SK-N-SH (cell line): ENCODE results near the gene SCD5. TPM values are rescaled to one million over a fixed set of nuclear protein-coding genes. Genes with fewer than 3 reads are reported as not detected.

Source experiments
- CTCF ChIA-PET: fragments of 300-600, 350-600 bp; formaldehyde crosslinking; extraction: SDS; loops from one replicate; lab custom pipeline; 2021; lab: Yijun Ruan, JAX
- POLR2A ChIA-PET: fragments of 350-600 bp; sonication (Branson Sonifier 250); formaldehyde crosslinking; extraction: SDS; loops from one replicate; lab custom pipeline; 2020; ENCODE audit warnings: antibody characterized with exemption, inconsistent platforms; lab: Yijun Ruan, JAX
- DNase-seq: peaks from one replicate; pipeline ENCODE4 v3.0.0; 2012
- H2AFZ ChIP-seq: fragments of 200-600 bp; sonication (generic); 2 replicates; pipeline ENCODE4 v1.8.1; 2016; ENCODE audit warnings: antibody characterized with exemption, mild to moderate bottlenecking, low read depth
- H3F3A ChIP-seq: fragments of 200-600 bp; sonication (generic); replicated peaks from 2 replicates; pipeline ENCODE3; 2016; ENCODE audit warnings: antibody characterized with exemption, mild to moderate bottlenecking; ENCODE audit not compliant: insufficient read depth
- H3K27ac ChIP-seq, 2 experiments: fragments of 200-500 bp in 1 of 2; fragments of 200-600 bp in 1 of 2; sonication (Bioruptor generic) in 1 of 2; sonication (generic), shearing (Covaris generic) in 1 of 2; 2 replicates each; pipeline versions ENCODE4 v1.5.1 to v1.6.1; 2014 to 2016; ENCODE audit warnings: low read depth in 2 of 2, inconsistent platforms in 1 of 2, low read length in 1 of 2, mild to moderate bottlenecking in 1 of 2, mixed read lengths in 1 of 2
- H3K27me3 ChIP-seq: fragments of 200-600 bp; sonication (generic), shearing (Covaris generic); 2 replicates; pipeline ENCODE4 v1.6.1; 2016; ENCODE audit warnings: mixed run types; ENCODE audit not compliant: insufficient read depth
- H3K36me3 ChIP-seq, 2 experiments: fragments of 200-500 bp in 1 of 2; fragments of 200-600 bp in 1 of 2; sonication (Bioruptor generic) in 1 of 2; sonication (generic) in 1 of 2; replicated peaks in 1 of 2; 2 replicates each; pipeline versions ENCODE3 to v1.5.1; 2014 to 2016; ENCODE audit warnings: low read length in 1 of 2, mild to moderate bottlenecking in 1 of 2; ENCODE audit not compliant: insufficient read depth in 2 of 2, control insufficient read depth in 1 of 2
- H3K4me1 ChIP-seq, 2 experiments: fragments of 200-500 bp in 1 of 2; fragments of 200-600 bp in 1 of 2; sonication (Bioruptor generic) in 1 of 2; sonication (generic), shearing (Covaris generic) in 1 of 2; 2 replicates each; pipeline versions ENCODE4 v1.5.1 to v1.6.1; 2014 to 2016; ENCODE audit warnings: low read depth in 1 of 2, low read length in 1 of 2, mixed run types in 1 of 2; ENCODE audit not compliant: insufficient read depth in 2 of 2, control insufficient read depth in 1 of 2
- H3K4me2 ChIP-seq: fragments of 200-600 bp; sonication (generic), shearing (Covaris generic); 2 replicates; pipeline ENCODE4 v1.6.1; 2017; ENCODE audit warnings: mixed run types
- H3K4me3 ChIP-seq, 2 experiments: fragments of 200-500 bp in 1 of 2; fragments of 200-600 bp in 1 of 2; sonication (Bioruptor generic) in 1 of 2; sonication (generic), shearing (Covaris generic) in 1 of 2; 2 replicates each; pipeline versions ENCODE4 v1.5.1 to v1.8.1; 2014 to 2016; ENCODE audit warnings: low read depth in 2 of 2, inconsistent platforms in 1 of 2, low read length in 1 of 2, mild to moderate bottlenecking in 1 of 2, mixed read lengths in 1 of 2, moderate library complexity in 1 of 2
- H3K79me2 ChIP-seq: fragments of 200-600 bp; sonication (generic); 2 replicates; pipeline ENCODE4 v1.8.1; 2017; ENCODE audit warnings: mild to moderate bottlenecking; ENCODE audit not compliant: insufficient read depth
- H3K9ac ChIP-seq: fragments of 200-600 bp; sonication (generic); 2 replicates; pipeline ENCODE4 v1.6.1; 2017; ENCODE audit warnings: mixed run types
- H3K9me2 ChIP-seq: fragments of 200-600 bp; sonication (generic); 2 replicates; pipeline ENCODE4 v1.6.1; 2017; ENCODE audit warnings: mixed run types
- H3K9me3 ChIP-seq: fragments of 200-600 bp; sonication (generic); 2 replicates; pipeline ENCODE4 v1.6.1; 2017; ENCODE audit warnings: mixed run types, mild to moderate bottlenecking, moderate library complexity
- H4K20me1 ChIP-seq: fragments of 200-600 bp; sonication (generic); 2 replicates; pipeline ENCODE4 v1.6.1; 2017; ENCODE audit warnings: mild to moderate bottlenecking, mixed run types; ENCODE audit not compliant: insufficient read depth
- CTCF ChIP-seq: fragments of 200-600 bp; sonication (generic); IDR thresholded peaks from 2 replicates; pipeline ENCODE4 v1.6.1; 2017; ENCODE audit warnings: antibody characterized with exemption, mild to moderate bottlenecking, moderate library complexity
- EP300 ChIP-seq, 2 experiments: IDR thresholded peaks; 2 replicates each; pipeline versions ENCODE4 v1.4.0 to v1.6.1; 2012; ENCODE audit warnings: borderline replicate concordance in 1 of 2, low read depth in 1 of 2, low read length in 1 of 2
- EZH2phosphoT487 ChIP-seq: fragments of 200-600 bp; sonication (generic); IDR thresholded peaks from 2 replicates; pipeline ENCODE4 v1.6.1; 2017; ENCODE audit warnings: low read depth, mixed run types, mild to moderate bottlenecking, antibody characterized with exemption, moderate library complexity, borderline replicate concordance
- FOSL2 ChIP-seq: IDR thresholded peaks from 2 replicates; pipeline ENCODE4 v1.4.0; 2012; ENCODE audit warnings: low read depth, mild to moderate bottlenecking, moderate library complexity, borderline replicate concordance
- GATA2 ChIP-seq: sonication (generic); formaldehyde crosslinking; IDR thresholded peaks from 2 replicates; pipeline ENCODE4 v1.5.0; 2020; ENCODE audit warnings: mild to moderate bottlenecking, missing genetic modification reagents
- JUND ChIP-seq: IDR thresholded peaks from 2 replicates; pipeline ENCODE4 v1.4.0; 2012
- MXI1 ChIP-seq: IDR thresholded peaks from 2 replicates; pipeline ENCODE4 v1.6.1; 2012; ENCODE audit warnings: mild to moderate bottlenecking, low read depth, low read length, improper control_type of control experiment
- NRF1 ChIP-seq: IDR thresholded peaks from 2 replicates; pipeline ENCODE4 v1.6.1; 2012; ENCODE audit warnings: low read depth, mild to moderate bottlenecking, low read length
- POLR2AphosphoS5 ChIP-seq: IDR thresholded peaks from 2 replicates; pipeline ENCODE4 v1.6.1; 2012; ENCODE audit warnings: low read depth, low read length
- RCOR1 ChIP-seq: fragments of 150-350 bp; IDR thresholded peaks from 2 replicates; pipeline ENCODE4 v1.6.1; 2017; ENCODE audit warnings: antibody characterized with exemption, low read length
- REST ChIP-seq: IDR thresholded peaks from 2 replicates; pipeline ENCODE4 v1.6.1; 2012; ENCODE audit warnings: mild to moderate bottlenecking, low read depth, low read length, moderate library complexity
- RXRA ChIP-seq: IDR thresholded peaks from 2 replicates; pipeline ENCODE4 v1.4.0; 2012; ENCODE audit warnings: low read depth, mild to moderate bottlenecking, borderline replicate concordance
- SMC3 ChIP-seq: IDR thresholded peaks from 2 replicates; pipeline ENCODE4 v1.6.1; 2012; ENCODE audit warnings: low read depth, low read length, improper control_type of control experiment
- TAF1 ChIP-seq: IDR thresholded peaks from 2 replicates; pipeline ENCODE4 v1.6.1; 2012; ENCODE audit warnings: low read depth, mild to moderate bottlenecking, low read length, moderate library complexity, borderline replicate concordance
- YY1 ChIP-seq: IDR thresholded peaks from 2 replicates; pipeline ENCODE4 v1.4.0; 2012; ENCODE audit warnings: low read depth, mild to moderate bottlenecking
- WGBS: methylation state at CpG from one replicate; pipeline ENCODE4 v1.1.6; 2017; ENCODE audit warnings: low lambda C conversion rate; 5-methylcytosine and 5-hydroxymethylcytosine counted together
- polyA plus RNA-seq, 3 experiments: library from polyadenylated mRNA; depleted of rRNA; stranded (reverse); fragments of >200 nt; gene quantifications; 2 replicates each; pipeline ENCODE4 v1.2.3, GENCODE V29; 2012
- TF ChIP-seq, protein P1 (sequence below): fragments of 150-350 bp; IDR thresholded peaks from 2 replicates; pipeline ENCODE4 v1.6.1; 2017; ENCODE audit warnings: antibody characterized with exemption, low read length, low read depth, borderline replicate concordance
- TF ChIP-seq, protein P2 (sequence below): IDR thresholded peaks from 2 replicates; pipeline ENCODE4 v1.4.0; 2012; ENCODE audit warnings: low read depth, borderline replicate concordance
- TF ChIP-seq, protein P3 (sequence below): IDR thresholded peaks from 2 replicates; pipeline ENCODE4 v1.4.0; 2012; ENCODE audit warnings: low read depth

SCD5 gene
- polyA plus RNA-seq, 1 of the 3 experiments (the other 2 are of a cell fraction), result 23.7 TPM

GRCh38 chr4:82698412-82698811 lies 100.2 kb downstream of the SCD5 start (continued):
- TF ChIP-seq, protein P1, sequence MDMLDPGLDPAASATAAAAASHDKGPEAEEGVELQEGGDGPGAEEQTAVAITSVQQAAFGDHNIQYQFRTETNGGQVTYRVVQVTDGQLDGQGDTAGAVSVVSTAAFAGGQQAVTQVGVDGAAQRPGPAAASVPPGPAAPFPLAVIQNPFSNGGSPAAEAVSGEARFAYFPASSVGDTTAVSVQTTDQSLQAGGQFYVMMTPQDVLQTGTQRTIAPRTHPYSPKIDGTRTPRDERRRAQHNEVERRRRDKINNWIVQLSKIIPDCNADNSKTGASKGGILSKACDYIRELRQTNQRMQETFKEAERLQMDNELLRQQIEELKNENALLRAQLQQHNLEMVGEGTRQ, result no peak
- TF ChIP-seq, protein P2, sequence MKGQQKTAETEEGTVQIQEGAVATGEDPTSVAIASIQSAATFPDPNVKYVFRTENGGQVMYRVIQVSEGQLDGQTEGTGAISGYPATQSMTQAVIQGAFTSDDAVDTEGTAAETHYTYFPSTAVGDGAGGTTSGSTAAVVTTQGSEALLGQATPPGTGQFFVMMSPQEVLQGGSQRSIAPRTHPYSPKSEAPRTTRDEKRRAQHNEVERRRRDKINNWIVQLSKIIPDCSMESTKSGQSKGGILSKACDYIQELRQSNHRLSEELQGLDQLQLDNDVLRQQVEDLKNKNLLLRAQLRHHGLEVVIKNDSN, result no peak
- TF ChIP-seq SMC3, result no peak

DNA sequence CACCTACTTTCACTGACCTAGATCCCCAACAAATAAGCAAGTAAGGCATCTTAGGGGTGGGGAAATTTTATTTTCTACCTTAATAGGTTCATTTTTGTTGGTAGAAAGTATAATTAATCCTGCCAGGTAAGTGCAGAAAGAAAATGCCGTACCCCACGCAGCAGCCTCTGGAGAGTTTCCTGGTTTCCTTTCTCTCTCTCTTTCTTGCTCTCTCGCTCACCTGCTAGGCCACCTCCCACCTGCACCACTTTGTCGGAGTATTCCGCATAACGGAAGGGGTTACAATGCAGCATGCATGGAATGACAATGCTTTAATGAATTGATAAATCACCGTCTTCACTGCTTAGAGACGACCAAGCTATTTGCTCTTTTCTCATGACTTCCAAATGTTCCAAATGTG lies 101.0 kb downstream of the SCD5 start:
- POLR2A ChIA-PET, result no interaction called here
- H3K27ac ChIP-seq, result no peak overlapping the region
- H2AFZ ChIP-seq, result no peak overlapping the region
- WGBS, result 83% methylated on average over 8 of the region's 8 CpGs
- no peak overlapping the region for H3K9ac ChIP-seq
- CTCF ChIA-PET, result no interaction called here
- H3K4me1 ChIP-seq, result no peaks in the 10 kb centered on the region
- no peaks in the 10 kb centered on the region for H3K9me3 ChIP-seq
- no peaks in the 10 kb centered on the region for H3K79me2 ChIP-seq
- H3K4me2 ChIP-seq, result no peak overlapping the region
- no peak for DNase-seq
- H3F3A ChIP-seq, result no peaks in the 10 kb centered on the region
- no peak overlapping the region for H3K4me3 ChIP-seq
- H3K36me3 ChIP-seq, result peaks cover 0 to 21% of the 10 kb centered on the region in 2 experiments
- no peaks in the 10 kb centered on the region for H3K27me3 ChIP-seq
- no peaks in the 10 kb centered on the region for H3K9me2 ChIP-seq
- no peaks in the 10 kb centered on the region for H4K20me1 ChIP-seq
- no peak for TF ChIP-seq RXRA
- no peak for TF ChIP-seq CTCF
- no peak for TF ChIP-seq RCOR1
- no peak for TF ChIP-seq MXI1
- TF ChIP-seq FOSL2, result no peak

DNA sequence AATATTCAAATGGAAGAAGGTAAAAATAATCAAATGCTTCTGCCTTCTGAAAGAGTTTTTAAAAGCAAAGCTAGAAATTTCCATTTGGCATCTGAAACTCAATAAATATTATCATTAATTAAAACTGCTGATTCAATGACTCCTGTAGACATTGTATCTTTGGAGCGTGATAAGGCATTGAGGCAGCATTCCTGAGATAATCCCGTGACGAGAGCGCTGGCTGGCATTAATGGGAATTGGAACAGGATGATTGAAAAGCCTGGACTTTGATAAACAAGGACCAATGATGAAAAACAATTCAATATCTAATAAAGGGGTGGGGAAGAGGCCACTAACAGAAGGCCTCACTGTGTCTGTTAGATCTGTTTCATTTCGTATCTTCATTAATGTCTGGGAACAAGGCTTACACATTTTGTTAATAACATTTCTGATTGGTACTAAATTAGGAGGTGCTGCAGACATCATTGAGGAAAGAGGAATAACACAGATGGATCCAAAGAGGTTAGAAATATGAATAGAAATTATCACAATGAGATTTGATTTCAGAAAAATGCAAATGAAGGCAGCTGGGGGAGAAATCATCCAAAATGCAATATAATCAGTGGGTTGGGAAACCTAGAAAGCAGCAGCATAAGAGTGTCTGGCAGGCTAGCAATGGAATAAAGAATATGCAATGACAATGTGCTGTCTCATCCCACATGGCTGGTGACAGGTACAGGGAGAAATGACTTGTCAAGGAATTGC lies 102.3 kb downstream of the SCD5 start:
- no peaks in the 10 kb centered on the region for H3K9me2 ChIP-seq
- H3F3A ChIP-seq, result no peaks in the 10 kb centered on the region
- no peak overlapping the region for H3K4me3 ChIP-seq
- H3K9ac ChIP-seq, result no peak overlapping the region
- H3K9me3 ChIP-seq, result no peaks in the 10 kb centered on the region
- ChIA-PET CTCF (interaction anchor here (0.9 to 1.7 kb wide), 3 partner anchors 26 to 126 kb away, joined by 3 to 4 read pairs (median 4); no protein-coding TSS in a partner anchor), POLR2A (no interaction called here)
- no peak overlapping the region for H2AFZ ChIP-seq
- no peaks in the 10 kb centered on the region for H4K20me1 ChIP-seq
- H3K4me1 ChIP-seq, result no peaks in the 10 kb centered on the region
- H3K36me3 ChIP-seq, result peaks cover 0 to 20% of the 10 kb centered on the region in 2 experiments
- H3K4me2 ChIP-seq, result no peak overlapping the region
- H3K27me3 ChIP-seq, result no peaks in the 10 kb centered on the region
- no peak overlapping the region for H3K27ac ChIP-seq
- 81% methylated on average over 5 of the region's 5 CpGs for WGBS
- H3K79me2 ChIP-seq, result no peaks in the 10 kb centered on the region
- DNase-seq, result no peak
- no peak for TF ChIP-seq EP300 (IDR thresholded peaks at IDR 0.05; ENCODE audit: borderline replicate concordance in 1 of 2, low read depth in 1 of 2, low read length in 1 of 2)
- no peak for TF ChIP-seq MXI1
- TF ChIP-seq JUND, result no peak
- no peak for TF ChIP-seq EZH2phosphoT487
- TF ChIP-seq NRF1, result no peak
- TF ChIP-seq REST, result no peak
- TF ChIP-seq, protein P3, sequence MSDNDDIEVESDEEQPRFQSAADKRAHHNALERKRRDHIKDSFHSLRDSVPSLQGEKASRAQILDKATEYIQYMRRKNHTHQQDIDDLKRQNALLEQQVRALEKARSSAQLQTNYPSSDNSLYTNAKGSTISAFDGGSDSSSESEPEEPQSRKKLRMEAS, result no peak
- no peak for TF ChIP-seq GATA2
- TF ChIP-seq POLR2AphosphoS5, result no peak
- no peak for TF ChIP-seq YY1
- no peak for TF ChIP-seq TAF1
